Measurements from ENCODE around the gene VWA7.

Gene VWA7

DNA sequence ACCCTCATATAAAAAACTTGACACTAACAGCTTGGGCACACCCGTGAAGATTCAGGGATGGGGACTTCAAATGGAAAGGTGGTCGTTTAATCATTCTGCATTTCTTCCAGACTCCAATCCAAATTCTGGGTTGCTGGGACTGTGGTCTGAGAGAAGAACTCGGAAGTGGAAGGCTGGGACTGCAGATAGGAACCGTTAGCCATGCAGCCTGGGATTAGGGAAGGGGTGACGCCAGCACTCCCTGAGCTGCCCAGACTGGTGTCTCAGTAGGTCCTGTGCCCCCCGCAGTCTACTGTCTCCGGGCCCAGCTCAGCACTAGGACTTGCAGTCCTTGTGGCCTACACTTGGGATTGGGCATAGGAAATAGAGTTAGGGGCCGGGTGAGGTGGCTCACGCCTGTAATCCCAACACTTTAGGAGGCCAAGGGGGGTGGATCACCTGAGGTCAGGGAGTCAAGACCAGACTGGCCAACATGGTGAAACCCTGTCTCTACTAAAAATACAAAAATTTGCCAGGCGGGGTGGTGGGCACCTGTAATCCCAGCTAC is 40.3 kb downstream of the VWA7 start:
- ChIA-PET CTCF (interaction anchor here (0.6 to 2.7 kb wide), 9 partner anchors 9 to 126 kb away, joined by 3 to 24 read pairs (median 5); partner anchors contain the start of genes HSPA1A, HSPA1B and HSPA1L), POLR2A (interaction anchor here (0.5 to 6.8 kb wide), 19 partner anchors 8 to 234 kb away, joined by 3 to 102 read pairs (median 6); partner anchors contain the start of genes ABHD16A, BAG6, DDAH2 and HSPA1A)

More for the DNA sequence above, 40.3 kb downstream of the VWA7 start:
- Histone ChIP-seq H3K9me3 (ENCODE audit: control insufficient read depth, insufficient read depth, low read depth, low read length) (no peaks in the 10 kb centered on the region), H3K27ac (ENCODE audit: extremely low read depth, low read depth, low read length) (peak overlapping the region; percentile 52; the same call in 1 of the 2 replicates), H3K36me3 (ENCODE audit: control insufficient read depth in 2 of 2, insufficient read depth in 1 of 2, low read length in 2 of 2) (peaks cover 10 to 36% of the 10 kb centered on the region in 2 experiments; a peak in 2 of 3 replicates), H3K4me3 (ENCODE audit: low read depth, low read length) (peak overlapping the region; percentile 64), H3K4me1 (ENCODE audit: control insufficient read depth, insufficient read depth, low read length) (peaks cover 35% of the 10 kb centered on the region)
- TF ChIP-seq, protein P1, sequence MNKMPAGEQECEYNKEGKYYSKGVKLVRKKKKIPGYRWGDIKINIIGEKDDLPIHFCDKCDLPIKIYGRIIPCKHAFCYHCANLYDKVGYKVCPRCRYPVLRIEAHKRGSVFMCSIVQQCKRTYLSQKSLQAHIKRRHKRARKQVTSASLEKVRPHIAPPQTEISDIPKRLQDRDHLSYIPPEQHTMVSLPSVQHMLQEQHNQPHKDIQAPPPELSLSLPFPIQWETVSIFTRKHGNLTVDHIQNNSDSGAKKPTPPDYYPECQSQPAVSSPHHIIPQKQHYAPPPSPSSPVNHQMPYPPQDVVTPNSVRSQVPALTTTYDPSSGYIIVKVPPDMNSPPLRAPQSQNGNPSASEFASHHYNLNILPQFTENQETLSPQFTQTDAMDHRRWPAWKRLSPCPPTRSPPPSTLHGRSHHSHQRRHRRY (tag by site-specific recombination; IDR thresholded peaks at IDR 0.05), result no peak
- 0 out of 2 replicates have a peak, but pooled peaks have one; percentile 11 for TF ChIP-seq ZBTB7A (tag by site-specific recombination; IDR thresholded peaks at IDR 0.05; ENCODE audit: low read depth)
- TF ChIP-seq ZNF776 (tag by site-specific recombination; IDR thresholded peaks at IDR 0.05; ENCODE audit: borderline replicate concordance), result no peak
- TF ChIP-seq KLF10 (tag by site-specific recombination; IDR thresholded peaks at IDR 0.05), result no peak
- no peak for TF ChIP-seq ZNF121 (tag by site-specific recombination; IDR thresholded peaks at IDR 0.05)
- TF ChIP-seq ZFP3 (tag by site-specific recombination; IDR thresholded peaks at IDR 0.05; ENCODE audit: low read depth), result no peak
- TF ChIP-seq ZNF274 (IDR thresholded peaks at IDR 0.05; ENCODE audit: low read length), result no peak
- no peak for TF ChIP-seq ZNF274 (tag by site-specific recombination; IDR thresholded peaks at IDR 0.05; ENCODE audit: borderline replicate concordance)
- TF ChIP-seq, protein P2, sequence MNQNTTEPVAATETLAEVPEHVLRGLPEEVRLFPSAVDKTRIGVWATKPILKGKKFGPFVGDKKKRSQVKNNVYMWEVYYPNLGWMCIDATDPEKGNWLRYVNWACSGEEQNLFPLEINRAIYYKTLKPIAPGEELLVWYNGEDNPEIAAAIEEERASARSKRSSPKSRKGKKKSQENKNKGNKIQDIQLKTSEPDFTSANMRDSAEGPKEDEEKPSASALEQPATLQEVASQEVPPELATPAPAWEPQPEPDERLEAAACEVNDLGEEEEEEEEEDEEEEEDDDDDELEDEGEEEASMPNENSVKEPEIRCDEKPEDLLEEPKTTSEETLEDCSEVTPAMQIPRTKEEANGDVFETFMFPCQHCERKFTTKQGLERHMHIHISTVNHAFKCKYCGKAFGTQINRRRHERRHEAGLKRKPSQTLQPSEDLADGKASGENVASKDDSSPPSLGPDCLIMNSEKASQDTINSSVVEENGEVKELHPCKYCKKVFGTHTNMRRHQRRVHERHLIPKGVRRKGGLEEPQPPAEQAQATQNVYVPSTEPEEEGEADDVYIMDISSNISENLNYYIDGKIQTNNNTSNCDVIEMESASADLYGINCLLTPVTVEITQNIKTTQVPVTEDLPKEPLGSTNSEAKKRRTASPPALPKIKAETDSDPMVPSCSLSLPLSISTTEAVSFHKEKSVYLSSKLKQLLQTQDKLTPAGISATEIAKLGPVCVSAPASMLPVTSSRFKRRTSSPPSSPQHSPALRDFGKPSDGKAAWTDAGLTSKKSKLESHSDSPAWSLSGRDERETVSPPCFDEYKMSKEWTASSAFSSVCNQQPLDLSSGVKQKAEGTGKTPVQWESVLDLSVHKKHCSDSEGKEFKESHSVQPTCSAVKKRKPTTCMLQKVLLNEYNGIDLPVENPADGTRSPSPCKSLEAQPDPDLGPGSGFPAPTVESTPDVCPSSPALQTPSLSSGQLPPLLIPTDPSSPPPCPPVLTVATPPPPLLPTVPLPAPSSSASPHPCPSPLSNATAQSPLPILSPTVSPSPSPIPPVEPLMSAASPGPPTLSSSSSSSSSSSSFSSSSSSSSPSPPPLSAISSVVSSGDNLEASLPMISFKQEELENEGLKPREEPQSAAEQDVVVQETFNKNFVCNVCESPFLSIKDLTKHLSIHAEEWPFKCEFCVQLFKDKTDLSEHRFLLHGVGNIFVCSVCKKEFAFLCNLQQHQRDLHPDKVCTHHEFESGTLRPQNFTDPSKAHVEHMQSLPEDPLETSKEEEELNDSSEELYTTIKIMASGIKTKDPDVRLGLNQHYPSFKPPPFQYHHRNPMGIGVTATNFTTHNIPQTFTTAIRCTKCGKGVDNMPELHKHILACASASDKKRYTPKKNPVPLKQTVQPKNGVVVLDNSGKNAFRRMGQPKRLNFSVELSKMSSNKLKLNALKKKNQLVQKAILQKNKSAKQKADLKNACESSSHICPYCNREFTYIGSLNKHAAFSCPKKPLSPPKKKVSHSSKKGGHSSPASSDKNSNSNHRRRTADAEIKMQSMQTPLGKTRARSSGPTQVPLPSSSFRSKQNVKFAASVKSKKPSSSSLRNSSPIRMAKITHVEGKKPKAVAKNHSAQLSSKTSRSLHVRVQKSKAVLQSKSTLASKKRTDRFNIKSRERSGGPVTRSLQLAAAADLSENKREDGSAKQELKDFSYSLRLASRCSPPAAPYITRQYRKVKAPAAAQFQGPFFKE (tag by site-specific recombination; IDR thresholded peaks at IDR 0.05; ENCODE audit: borderline replicate concordance), result no peak
- 0 out of 2 replicates have a peak, but pooled peaks have one; percentile 6 for TF ChIP-seq WT1 (tag by site-specific recombination; IDR thresholded peaks at IDR 0.05)
- TF ChIP-seq, protein P3, sequence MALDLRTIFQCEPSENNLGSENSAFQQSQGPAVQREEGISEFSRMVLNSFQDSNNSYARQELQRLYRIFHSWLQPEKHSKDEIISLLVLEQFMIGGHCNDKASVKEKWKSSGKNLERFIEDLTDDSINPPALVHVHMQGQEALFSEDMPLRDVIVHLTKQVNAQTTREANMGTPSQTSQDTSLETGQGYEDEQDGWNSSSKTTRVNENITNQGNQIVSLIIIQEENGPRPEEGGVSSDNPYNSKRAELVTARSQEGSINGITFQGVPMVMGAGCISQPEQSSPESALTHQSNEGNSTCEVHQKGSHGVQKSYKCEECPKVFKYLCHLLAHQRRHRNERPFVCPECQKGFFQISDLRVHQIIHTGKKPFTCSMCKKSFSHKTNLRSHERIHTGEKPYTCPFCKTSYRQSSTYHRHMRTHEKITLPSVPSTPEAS (tag by site-specific recombination; IDR thresholded peaks at IDR 0.05), result no peak
- TF ChIP-seq ZNF658 (tag by site-specific recombination; IDR thresholded peaks at IDR 0.05), result no peak
- no peak for TF ChIP-seq ZNF416 (tag by site-specific recombination; IDR thresholded peaks at IDR 0.05)
- peak; percentile 64 for TF ChIP-seq ZBTB48 (tag by site-specific recombination; IDR thresholded peaks at IDR 0.05)
- TF ChIP-seq, protein P4, sequence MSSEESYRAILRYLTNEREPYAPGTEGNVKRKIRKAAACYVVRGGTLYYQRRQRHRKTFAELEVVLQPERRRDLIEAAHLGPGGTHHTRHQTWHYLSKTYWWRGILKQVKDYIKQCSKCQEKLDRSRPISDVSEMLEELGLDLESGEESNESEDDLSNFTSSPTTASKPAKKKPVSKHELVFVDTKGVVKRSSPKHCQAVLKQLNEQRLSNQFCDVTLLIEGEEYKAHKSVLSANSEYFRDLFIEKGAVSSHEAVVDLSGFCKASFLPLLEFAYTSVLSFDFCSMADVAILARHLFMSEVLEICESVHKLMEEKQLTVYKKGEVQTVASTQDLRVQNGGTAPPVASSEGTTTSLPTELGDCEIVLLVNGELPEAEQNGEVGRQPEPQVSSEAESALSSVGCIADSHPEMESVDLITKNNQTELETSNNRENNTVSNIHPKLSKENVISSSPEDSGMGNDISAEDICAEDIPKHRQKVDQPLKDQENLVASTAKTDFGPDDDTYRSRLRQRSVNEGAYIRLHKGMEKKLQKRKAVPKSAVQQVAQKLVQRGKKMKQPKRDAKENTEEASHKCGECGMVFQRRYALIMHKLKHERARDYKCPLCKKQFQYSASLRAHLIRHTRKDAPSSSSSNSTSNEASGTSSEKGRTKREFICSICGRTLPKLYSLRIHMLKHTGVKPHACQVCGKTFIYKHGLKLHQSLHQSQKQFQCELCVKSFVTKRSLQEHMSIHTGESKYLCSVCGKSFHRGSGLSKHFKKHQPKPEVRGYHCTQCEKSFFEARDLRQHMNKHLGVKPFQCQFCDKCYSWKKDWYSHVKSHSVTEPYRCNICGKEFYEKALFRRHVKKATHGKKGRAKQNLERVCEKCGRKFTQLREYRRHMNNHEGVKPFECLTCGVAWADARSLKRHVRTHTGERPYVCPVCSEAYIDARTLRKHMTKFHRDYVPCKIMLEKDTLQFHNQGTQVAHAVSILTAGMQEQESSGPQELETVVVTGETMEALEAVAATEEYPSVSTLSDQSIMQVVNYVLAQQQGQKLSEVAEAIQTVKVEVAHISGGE (tag by site-specific recombination; conservative IDR thresholded peaks at IDR 0.05; ENCODE audit: low read depth), result no peak
- no peak for TF ChIP-seq SALL2 (tag by site-specific recombination; IDR thresholded peaks at IDR 0.05; ENCODE audit: borderline replicate concordance)
- no peak for TF ChIP-seq TRIM28 (IDR thresholded peaks at IDR 0.05; ENCODE audit: borderline replicate concordance, low read length)
- no peak for TF ChIP-seq KLF1 (tag by site-specific recombination; IDR thresholded peaks at IDR 0.05)
- no peak for TF ChIP-seq ZNF133 (tag by site-specific recombination; IDR thresholded peaks at IDR 0.05)
- 0 out of 2 replicates have a peak, but pooled peaks have one; percentile 10 for TF ChIP-seq ZNF548 (tag by site-specific recombination; IDR thresholded peaks at IDR 0.05)
- no peak for TF ChIP-seq ZNF677 (tag by site-specific recombination; IDR thresholded peaks at IDR 0.05)
- TF ChIP-seq ZBTB8A (tag by site-specific recombination; IDR thresholded peaks at IDR 0.05), result no peak
- TF ChIP-seq ZNF701 (tag by site-specific recombination; IDR thresholded peaks at IDR 0.05), result no peak
- TF ChIP-seq FEZF1 (tag by site-specific recombination; IDR thresholded peaks at IDR 0.05), result no peak
- TF ChIP-seq, protein P5, sequence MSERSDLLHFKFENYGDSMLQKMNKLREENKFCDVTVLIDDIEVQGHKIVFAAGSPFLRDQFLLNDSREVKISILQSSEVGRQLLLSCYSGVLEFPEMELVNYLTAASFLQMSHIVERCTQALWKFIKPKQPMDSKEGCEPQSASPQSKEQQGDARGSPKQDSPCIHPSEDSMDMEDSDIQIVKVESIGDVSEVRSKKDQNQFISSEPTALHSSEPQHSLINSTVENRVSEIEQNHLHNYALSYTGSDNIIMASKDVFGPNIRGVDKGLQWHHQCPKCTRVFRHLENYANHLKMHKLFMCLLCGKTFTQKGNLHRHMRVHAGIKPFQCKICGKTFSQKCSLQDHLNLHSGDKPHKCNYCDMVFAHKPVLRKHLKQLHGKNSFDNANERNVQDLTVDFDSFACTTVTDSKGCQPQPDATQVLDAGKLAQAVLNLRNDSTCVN (tag by site-specific recombination; optimal IDR thresholded peaks at IDR 0.05), result no peak
- TF ChIP-seq SP7 (tag by site-specific recombination; IDR thresholded peaks at IDR 0.05), result no peak
